Stimulated activated CD8-positive, alpha-beta memory T cell treated with anti-CD3 and anti-CD28 coated beads, Interleukin-4, amount 100 ng/mL, for 1 hour (primary cell): ENCODE results near the gene GGA2.
"Not testable (repeated sequence)": the region's sequence is repeated elsewhere in the genome, so short reads cannot be mapped to it uniquely, and the experiment has no call there.

Source experiments
- DNase-seq, 2 donors: peaks; one replicate each; pipeline ENCODE4 v3.0.0-alpha.2; 2020; ENCODE audit warnings: low read depth in 2 of 2, low spot score in 1 of 2

GGA2 gene

DNA sequence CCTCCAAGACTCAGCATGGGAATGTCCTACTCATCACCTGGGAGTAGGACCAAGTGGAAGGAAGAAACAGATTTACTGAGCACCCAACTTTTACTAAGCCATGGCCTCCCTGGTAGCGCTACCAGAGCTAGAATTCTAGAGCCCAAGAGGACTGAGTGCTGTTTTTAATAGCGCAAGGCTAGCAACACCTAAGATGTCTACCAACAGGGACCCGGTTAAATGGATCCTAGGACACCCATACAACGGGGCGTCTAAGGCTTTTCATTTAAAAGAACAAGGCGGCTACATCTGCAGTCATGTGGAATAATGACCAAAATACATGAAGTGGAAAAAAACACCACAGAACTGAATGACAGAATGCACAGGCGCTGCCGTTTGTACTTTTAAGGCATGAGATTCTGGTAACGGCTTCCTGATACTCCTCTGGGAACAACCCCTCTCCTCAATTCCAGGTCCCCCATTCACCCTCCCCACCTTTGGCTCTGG is 5.1 kb downstream of the GGA2 start:
- DNase-seq = no peak

GRCh38 chr16:23504453-23505179 is 5.7 kb downstream of the GGA2 start:
- DNase-seq = peak; percentile 41 to 49

DNA sequence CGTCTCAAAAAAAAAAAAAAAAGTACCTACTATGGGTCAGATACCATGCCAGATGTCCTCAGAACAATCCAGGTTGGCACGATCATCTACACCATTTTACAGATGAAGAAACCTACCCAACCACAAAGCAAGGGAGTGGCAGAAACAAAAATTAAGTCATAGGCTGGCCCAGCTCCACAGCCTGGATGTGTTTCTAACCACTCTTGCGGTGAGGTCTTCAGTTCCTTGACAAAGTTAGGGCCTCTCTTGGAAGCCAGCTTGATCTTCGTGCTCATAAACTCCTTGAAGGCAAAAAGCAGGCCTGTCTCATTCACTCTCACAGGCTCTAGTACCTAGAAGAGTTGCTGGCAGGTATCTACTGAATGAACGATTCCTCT is 6.2 kb downstream of the GGA2 start:
- no peak for DNase-seq

DNA sequence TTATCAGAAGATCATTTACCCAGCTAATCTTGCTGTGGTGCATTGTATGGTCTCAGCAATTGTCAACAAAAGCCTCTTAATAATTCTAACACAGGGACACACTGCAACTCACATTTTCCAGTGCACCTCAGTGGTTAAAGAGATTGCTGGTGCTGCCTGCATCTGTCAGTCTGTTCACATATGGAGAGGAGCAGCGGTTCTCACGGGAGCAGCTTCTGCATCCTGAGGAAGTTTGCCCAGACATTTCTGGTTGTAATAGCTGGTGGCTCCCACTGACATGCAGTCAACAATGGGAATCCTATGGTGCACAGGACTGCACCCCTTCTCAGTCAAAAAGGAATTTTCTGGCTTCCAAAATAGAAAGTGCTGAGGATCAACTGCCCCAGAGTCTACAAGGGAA is 7.8 kb downstream of the GGA2 start:
- no peak for DNase-seq

- no peak for DNase-seq
Measured at GRCh38 chr16:23501291-23501690, 9.0 kb downstream of the GGA2 start.

DNA sequence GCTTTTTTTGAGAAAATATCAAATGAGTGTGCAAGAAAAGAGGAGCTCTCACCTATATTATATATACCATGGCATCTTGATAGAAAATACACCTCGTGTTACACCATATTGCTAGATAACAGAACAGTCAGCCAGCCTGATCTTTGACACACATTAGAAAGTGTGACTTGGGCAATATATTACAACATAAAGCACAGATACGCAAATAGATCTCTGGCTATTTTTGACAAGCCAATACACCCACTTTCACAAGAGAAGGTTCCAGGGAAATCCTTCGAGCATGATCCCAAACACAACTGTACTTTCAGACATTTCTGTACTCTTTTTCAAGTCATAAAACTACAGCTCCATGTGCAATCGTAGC is 9.4 kb downstream of the GGA2 start:
- no peak for DNase-seq

DNA sequence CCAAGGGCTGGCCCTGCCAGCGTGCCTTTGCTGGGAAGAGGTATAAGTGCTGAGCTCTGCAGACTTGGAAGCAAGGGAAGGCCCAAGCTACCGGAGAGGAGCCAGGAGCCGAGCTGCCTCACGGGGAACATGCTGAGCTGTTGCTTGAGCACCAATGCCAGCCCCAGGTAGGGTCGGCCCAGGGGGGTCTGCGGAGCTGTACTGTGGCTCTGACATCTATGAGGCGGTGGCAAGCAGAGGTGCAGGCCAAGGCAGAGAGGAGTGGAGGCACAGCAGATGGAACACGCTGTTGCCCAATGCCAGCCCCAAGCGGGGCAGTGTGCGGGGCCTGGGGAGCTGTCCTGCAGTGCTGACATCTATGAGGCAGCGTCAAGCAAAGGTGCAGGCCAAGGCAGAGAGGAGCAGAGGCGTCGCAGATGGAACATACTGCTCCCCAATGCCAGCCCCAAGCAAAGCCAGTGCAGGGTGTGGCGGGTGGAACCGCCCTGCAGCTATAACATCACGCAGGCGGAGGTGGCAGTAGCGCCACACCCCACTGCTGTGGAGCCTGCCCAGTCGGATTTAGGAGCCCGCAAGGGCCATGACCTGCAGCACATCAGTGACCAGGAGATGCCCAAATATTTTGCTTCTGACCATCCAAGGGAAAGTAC is 10.0 kb downstream of the GGA2 start:
- no peak for DNase-seq

- no peak for DNase-seq
Measured at GRCh38 chr16:23499801-23500200, 10.5 kb downstream of the GGA2 start.

GRCh38 chr16:23498863-23499262 is 11.4 kb downstream of the GGA2 start:
- no peak for DNase-seq

GRCh38 chr16:23497543-23497868 is 12.8 kb downstream of the GGA2 start:
- DNase-seq = no peak

- no peak for DNase-seq
Measured at GRCh38 chr16:23496821-23497542, 13.3 kb downstream of the GGA2 start.

DNA sequence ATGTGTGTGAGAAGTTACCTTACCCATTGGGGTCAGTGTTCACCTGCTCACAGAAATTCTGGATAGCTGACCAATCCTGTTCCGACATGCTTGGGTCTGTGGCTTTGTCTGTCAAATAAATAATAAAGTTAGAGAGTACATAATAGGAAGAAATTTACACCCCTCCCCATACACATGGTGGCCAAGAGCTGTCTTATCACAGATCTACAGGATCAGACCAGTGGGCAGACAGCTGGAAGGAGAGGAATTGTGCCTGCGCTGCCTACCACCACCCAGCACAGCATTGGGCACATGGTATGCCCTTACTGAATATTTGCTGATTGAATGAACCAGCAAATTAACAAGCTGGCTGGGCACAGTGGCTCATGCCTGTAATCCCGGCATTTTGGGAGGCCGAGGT is 14.6 kb downstream of the GGA2 start:
- no peak for DNase-seq

- DNase-seq = no peak
Measured at GRCh38 chr16:23494188-23494587, 16.1 kb downstream of the GGA2 start.

- no peak for DNase-seq
Measured at GRCh38 chr16:23491490-23492391, 18.6 kb downstream of the GGA2 start.

- DNase-seq = no peak
Measured at GRCh38 chr16:23486480-23486879, 23.8 kb downstream of the GGA2 start.

GRCh38 chr16:23485841-23486240 is 24.5 kb downstream of the GGA2 start:
- DNase-seq = no peak

- DNase-seq = no peak
Measured at GRCh38 chr16:23485257-23485614, 25.1 kb downstream of the GGA2 start.

DNA sequence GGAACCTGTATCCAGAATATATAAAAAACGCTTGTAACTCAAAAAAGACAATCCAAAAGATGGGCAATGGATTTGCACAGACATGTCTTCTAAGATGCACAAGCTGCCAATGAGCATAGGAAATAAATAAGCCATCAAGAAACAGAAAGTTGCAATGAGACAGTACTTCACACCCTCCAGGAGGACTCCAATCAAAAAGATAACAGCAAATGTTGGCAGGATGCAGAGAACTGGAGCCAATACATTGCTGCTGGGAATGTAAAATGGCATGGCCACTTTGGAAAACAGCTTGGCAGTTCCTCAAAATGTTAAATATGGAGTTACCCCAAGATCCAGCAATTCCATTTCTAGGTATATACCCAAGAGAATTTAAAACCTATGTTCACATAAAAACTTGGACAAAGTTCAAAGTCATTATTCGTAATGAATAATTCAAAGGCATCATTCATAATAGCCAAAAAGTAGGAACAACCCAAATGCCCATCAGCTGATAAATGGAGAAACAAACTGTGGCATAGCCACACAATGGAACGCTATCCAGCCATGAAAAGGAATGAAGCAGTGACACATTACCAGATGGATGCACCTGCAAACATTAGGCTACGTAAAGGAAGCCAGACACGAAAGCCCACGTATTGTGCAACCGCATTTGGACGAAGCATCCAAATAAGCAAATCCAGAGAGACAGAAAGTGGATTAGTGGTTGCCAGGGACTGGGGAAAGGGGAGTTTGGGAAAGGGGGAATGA is 25.6 kb downstream of the GGA2 start:
- DNase-seq = no peak

DNA sequence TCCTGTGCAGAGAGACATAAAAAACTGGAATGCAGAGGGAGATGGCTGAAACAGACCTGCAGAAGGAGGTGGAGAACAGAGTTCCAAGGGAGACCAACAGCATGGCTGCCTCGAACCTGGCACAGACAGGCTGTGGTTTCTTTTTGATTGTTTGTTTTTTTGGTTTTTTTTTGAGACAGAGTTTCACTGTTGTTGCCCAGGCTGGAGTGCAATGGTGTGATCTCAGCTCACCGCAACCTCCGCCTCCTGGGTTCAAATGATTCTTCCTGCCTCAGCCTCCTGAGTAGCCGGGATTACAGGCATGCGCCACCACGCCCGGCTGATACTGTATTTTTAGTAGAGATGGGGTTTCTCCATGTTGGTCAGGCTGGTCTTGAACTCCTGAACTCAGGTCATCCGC is 26.8 kb downstream of the GGA2 start:
- DNase-seq = not testable (repeated sequence)

DNA sequence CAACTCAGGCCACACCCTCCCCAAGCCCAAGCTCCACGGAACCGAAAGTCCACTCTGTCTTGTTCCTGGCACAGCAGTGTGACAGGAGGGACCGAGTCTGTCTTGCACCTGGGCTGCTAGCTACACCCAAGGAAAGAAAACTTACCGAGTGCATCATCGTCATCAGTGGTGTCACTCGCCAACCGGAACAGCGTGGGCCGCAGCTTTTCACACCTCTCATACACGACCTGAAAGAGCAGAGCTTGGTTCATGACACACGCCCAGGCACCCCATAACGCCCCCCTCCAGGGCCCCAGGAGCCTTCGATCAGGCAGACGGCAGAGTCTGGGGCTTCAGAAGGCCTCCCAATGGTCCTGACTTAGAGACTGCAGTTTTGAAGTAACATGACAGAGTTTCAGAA is 27.5 kb downstream of the GGA2 start:
- no peak for DNase-seq

GRCh38 chr16:23480257-23480656 is 30.0 kb downstream of the GGA2 start:
- DNase-seq = no peak
